MM.1S (cell line): ENCODE data around the gene ETNK2.

Experiments used
- DNase-seq: peaks from one replicate; pipeline ENCODE4 v3.0.0-alpha.2; 2015
- H2AFZ ChIP-seq: fragments of 300-600 bp; sonication (generic); 2 replicates; pipeline ENCODE4 v1.6.0; 2016; ENCODE audit warnings: antibody characterized with exemption, low read length
- H3F3A ChIP-seq: fragments of 300-600 bp; sonication (generic); 2 replicates; pipeline ENCODE4 v1.6.1; 2016; ENCODE audit warnings: mild to moderate bottlenecking, antibody characterized with exemption, low read length, moderate library complexity, mixed read lengths; ENCODE audit not compliant: insufficient read depth
- H3K27ac ChIP-seq: fragments of 300-600 bp; sonication (generic); 2 replicates; pipeline ENCODE4 v1.5.1; 2016; ENCODE audit warnings: mild to moderate bottlenecking, low read length
- H3K27me3 ChIP-seq: fragments of 300-600 bp; sonication (generic); replicated peaks from 2 replicates; pipeline ENCODE4 v1.6.0; 2016; ENCODE audit warnings: low read length; ENCODE audit not compliant: insufficient read depth
- H3K36me3 ChIP-seq: fragments of 300-600 bp; sonication (generic); replicated peaks from 2 replicates; pipeline ENCODE4 v1.6.1; 2016; ENCODE audit warnings: mild to moderate bottlenecking, low read length, mixed read lengths; ENCODE audit not compliant: insufficient read depth
- H3K4me1 ChIP-seq: fragments of 300-600 bp; sonication (generic); 2 replicates; pipeline ENCODE4 v1.6.1; 2016; ENCODE audit warnings: low read length, mixed read lengths
- H3K4me2 ChIP-seq: fragments of 300-600 bp; sonication (generic); 2 replicates; pipeline ENCODE4 v1.6.0; 2016; ENCODE audit warnings: low read depth, low read length
- H3K4me3 ChIP-seq: fragments of 300-600 bp; sonication (generic); 2 replicates; pipeline ENCODE4 v1.5.1; 2016; ENCODE audit warnings: low read length, mixed read lengths
- H3K79me2 ChIP-seq: fragments of 300-600 bp; sonication (generic); 2 replicates; pipeline ENCODE4 v1.6.1; 2016; ENCODE audit warnings: mixed run types, low read length, mixed read lengths
- H3K9ac ChIP-seq: fragments of 300-600 bp; sonication (generic); 2 replicates; pipeline ENCODE4 v1.6.1; 2016; ENCODE audit warnings: low read length, mixed read lengths
- H3K9me2 ChIP-seq: fragments of 300-600 bp; sonication (generic); replicated peaks from 2 replicates; pipeline ENCODE4 v1.6.1; 2016; ENCODE audit warnings: mild to moderate bottlenecking, low read length, mixed read lengths; ENCODE audit not compliant: insufficient read depth
- H3K9me3 ChIP-seq: fragments of 300-600 bp; sonication (generic); replicated peaks from 2 replicates; pipeline ENCODE4 v1.6.1; 2016; ENCODE audit warnings: mild to moderate bottlenecking, low read length, mixed read lengths; ENCODE audit not compliant: insufficient read depth
- H4K20me1 ChIP-seq: fragments of 300-600 bp; sonication (generic); 2 replicates; pipeline ENCODE4 v1.6.1; 2016; ENCODE audit warnings: mild to moderate bottlenecking, low read length, moderate library complexity, mixed read lengths; ENCODE audit not compliant: insufficient read depth
- CTCF ChIP-seq: fragments of 300-600 bp; sonication (generic); IDR thresholded peaks from 2 replicates; pipeline ENCODE4 v1.5.1; 2016; ENCODE audit warnings: antibody characterized with exemption, low read length, mixed read lengths
- EZH2 ChIP-seq: fragments of 300-600 bp; sonication (generic); optimal IDR thresholded peaks from 2 replicates; pipeline ENCODE3; 2017; ENCODE audit warnings: low read depth, mild to moderate bottlenecking, antibody characterized with exemption, low read length, mixed read lengths
- EZH2phosphoT487 ChIP-seq: fragments of 300-600 bp; sonication (generic); IDR thresholded peaks from 2 replicates; pipeline ENCODE4 v1.6.1; 2018; ENCODE audit warnings: antibody characterized with exemption, low read length

Gene ETNK2

GRCh38 chr1:204149635-204150565 is 1.9 kb downstream of the ETNK2 start:
- Histone ChIP-seq H3K9me2 (no peaks in the 10 kb centered on the region), H3K9ac (no peak overlapping the region), H3K27me3 (peaks cover 35% of the 10 kb centered on the region), H4K20me1 (no peaks in the 10 kb centered on the region), H3K4me2 (no peak overlapping the region), H3K4me1 (no peaks in the 10 kb centered on the region), H3K36me3 (no peaks in the 10 kb centered on the region), H3K79me2 (no peaks in the 10 kb centered on the region), H2AFZ (no peak overlapping the region), H3F3A (no peaks in the 10 kb centered on the region), H3K4me3 (no peak overlapping the region), H3K27ac (no peak overlapping the region), H3K9me3 (no peaks in the 10 kb centered on the region)
- no peak for TF ChIP-seq EZH2
- no peak for TF ChIP-seq EZH2phosphoT487
- no peak for TF ChIP-seq CTCF
- DNase-seq: no peak

GRCh38 chr1:204149107-204149506 is 2.7 kb downstream of the ETNK2 start:
- H3K36me3 ChIP-seq: no peaks in the 10 kb centered on the region
- no peaks in the 10 kb centered on the region for H3K4me1 ChIP-seq
- no peak overlapping the region for H3K27ac ChIP-seq

GRCh38 chr1:204147406-204148383 is 4.1 kb downstream of the ETNK2 start:
- H3K4me1 ChIP-seq: no peaks in the 10 kb centered on the region
- DNase-seq: no peak
- H3K4me2 ChIP-seq: no peak overlapping the region
- H3K9ac ChIP-seq: no peak overlapping the region
- no peaks in the 10 kb centered on the region for H3K9me2 ChIP-seq
- H3K4me3 ChIP-seq: no peak overlapping the region
- no peaks in the 10 kb centered on the region for H3K36me3 ChIP-seq
- no peaks in the 10 kb centered on the region for H4K20me1 ChIP-seq
- no peak overlapping the region for H2AFZ ChIP-seq
- TF ChIP-seq CTCF: no peak
- no peak for TF ChIP-seq EZH2phosphoT487
- TF ChIP-seq EZH2: no peak
- no peaks in the 10 kb centered on the region for H3K9me3 ChIP-seq
- H3K79me2 ChIP-seq: no peaks in the 10 kb centered on the region
- H3F3A ChIP-seq: no peaks in the 10 kb centered on the region
- peaks cover 18% of the 10 kb centered on the region for H3K27me3 ChIP-seq
- no peak overlapping the region for H3K27ac ChIP-seq

More at GRCh38 chr1:204149107-204149506, 2.7 kb downstream of the ETNK2 start:
- H3F3A ChIP-seq: no peaks in the 10 kb centered on the region
- TF ChIP-seq EZH2phosphoT487 (no peak), EZH2 (no peak), CTCF (no peak)
- H3K9me2 ChIP-seq: no peaks in the 10 kb centered on the region
- H4K20me1 ChIP-seq: no peaks in the 10 kb centered on the region
- no peak overlapping the region for H3K9ac ChIP-seq
- no peaks in the 10 kb centered on the region for H3K9me3 ChIP-seq
- H3K4me3 ChIP-seq: no peak overlapping the region
- no peak overlapping the region for H2AFZ ChIP-seq
- H3K27me3 ChIP-seq: peaks cover 30% of the 10 kb centered on the region
- no peaks in the 10 kb centered on the region for H3K79me2 ChIP-seq
- DNase-seq: no peak
- no peak overlapping the region for H3K4me2 ChIP-seq
